MM.1S (cell line): Measurements from ENCODE around the gene NUP35.
A peak's percentile ranks its signal among the peaks of the same experiment; 100 is the strongest.

ENCODE experiments used
- DNase-seq: peaks from one replicate; pipeline ENCODE4 v3.0.0-alpha.2; 2015
- H2AFZ ChIP-seq: fragments of 300-600 bp; sonication (generic); 2 replicates; pipeline ENCODE4 v1.6.0; 2016; ENCODE audit warnings: antibody characterized with exemption, low read length
- H3F3A ChIP-seq: fragments of 300-600 bp; sonication (generic); 2 replicates; pipeline ENCODE4 v1.6.1; 2016; ENCODE audit warnings: mild to moderate bottlenecking, antibody characterized with exemption, low read length, moderate library complexity, mixed read lengths; ENCODE audit not compliant: insufficient read depth
- H3K27ac ChIP-seq: fragments of 300-600 bp; sonication (generic); 2 replicates; pipeline ENCODE4 v1.5.1; 2016; ENCODE audit warnings: mild to moderate bottlenecking, low read length
- H3K27me3 ChIP-seq: fragments of 300-600 bp; sonication (generic); replicated peaks from 2 replicates; pipeline ENCODE4 v1.6.0; 2016; ENCODE audit warnings: low read length; ENCODE audit not compliant: insufficient read depth
- H3K36me3 ChIP-seq: fragments of 300-600 bp; sonication (generic); replicated peaks from 2 replicates; pipeline ENCODE4 v1.6.1; 2016; ENCODE audit warnings: mild to moderate bottlenecking, low read length, mixed read lengths; ENCODE audit not compliant: insufficient read depth
- H3K4me1 ChIP-seq: fragments of 300-600 bp; sonication (generic); 2 replicates; pipeline ENCODE4 v1.6.1; 2016; ENCODE audit warnings: low read length, mixed read lengths
- H3K4me2 ChIP-seq: fragments of 300-600 bp; sonication (generic); 2 replicates; pipeline ENCODE4 v1.6.0; 2016; ENCODE audit warnings: low read depth, low read length
- H3K4me3 ChIP-seq: fragments of 300-600 bp; sonication (generic); 2 replicates; pipeline ENCODE4 v1.5.1; 2016; ENCODE audit warnings: low read length, mixed read lengths
- H3K79me2 ChIP-seq: fragments of 300-600 bp; sonication (generic); 2 replicates; pipeline ENCODE4 v1.6.1; 2016; ENCODE audit warnings: mixed run types, low read length, mixed read lengths
- H3K9ac ChIP-seq: fragments of 300-600 bp; sonication (generic); 2 replicates; pipeline ENCODE4 v1.6.1; 2016; ENCODE audit warnings: low read length, mixed read lengths
- H3K9me2 ChIP-seq: fragments of 300-600 bp; sonication (generic); replicated peaks from 2 replicates; pipeline ENCODE4 v1.6.1; 2016; ENCODE audit warnings: mild to moderate bottlenecking, low read length, mixed read lengths; ENCODE audit not compliant: insufficient read depth
- H3K9me3 ChIP-seq: fragments of 300-600 bp; sonication (generic); replicated peaks from 2 replicates; pipeline ENCODE4 v1.6.1; 2016; ENCODE audit warnings: mild to moderate bottlenecking, low read length, mixed read lengths; ENCODE audit not compliant: insufficient read depth
- H4K20me1 ChIP-seq: fragments of 300-600 bp; sonication (generic); 2 replicates; pipeline ENCODE4 v1.6.1; 2016; ENCODE audit warnings: mild to moderate bottlenecking, low read length, moderate library complexity, mixed read lengths; ENCODE audit not compliant: insufficient read depth
- EZH2 ChIP-seq: fragments of 300-600 bp; sonication (generic); optimal IDR thresholded peaks from 2 replicates; pipeline ENCODE3; 2017; ENCODE audit warnings: low read depth, mild to moderate bottlenecking, antibody characterized with exemption, low read length, mixed read lengths
- EZH2phosphoT487 ChIP-seq: fragments of 300-600 bp; sonication (generic); IDR thresholded peaks from 2 replicates; pipeline ENCODE4 v1.6.1; 2018; ENCODE audit warnings: antibody characterized with exemption, low read length
- TF ChIP-seq, protein P1 (sequence below): fragments of 300-600 bp; sonication (generic); IDR thresholded peaks from 2 replicates; pipeline ENCODE4 v1.5.1; 2016; ENCODE audit warnings: antibody characterized with exemption, low read length, mixed read lengths

The NUP35 gene

DNA sequence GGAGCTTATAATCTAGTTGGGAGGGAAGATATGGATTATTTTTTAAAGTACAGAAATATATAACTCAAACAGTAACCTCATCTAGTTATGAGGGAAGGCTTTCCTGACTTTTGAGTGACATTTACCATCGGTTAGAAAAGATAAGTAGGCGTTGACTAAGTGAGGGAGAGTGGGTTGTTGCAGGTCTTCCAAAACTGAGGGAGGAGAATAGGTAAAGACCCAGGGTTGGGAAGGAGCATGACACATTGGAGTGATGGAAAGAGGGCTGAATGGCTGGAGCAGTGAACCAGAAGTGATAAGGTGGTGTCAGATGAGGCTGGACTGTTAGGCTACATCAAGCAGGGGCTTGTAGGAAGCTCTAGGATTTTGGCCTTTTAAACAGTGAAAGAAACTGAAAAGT is 10.6 kb upstream of the NUP35 start:
- no peak overlapping the region for H3K9ac ChIP-seq
- no peak overlapping the region for H2AFZ ChIP-seq
- H4K20me1 ChIP-seq, result no peaks in the 10 kb centered on the region
- H3K27ac ChIP-seq, result no peak overlapping the region
- DNase-seq, result no peak
- no peaks in the 10 kb centered on the region for H3K36me3 ChIP-seq
- H3K79me2 ChIP-seq, result no peaks in the 10 kb centered on the region
- no peaks in the 10 kb centered on the region for H3K9me3 ChIP-seq
- H3K4me2 ChIP-seq, result no peak overlapping the region
- no peaks in the 10 kb centered on the region for H3F3A ChIP-seq
- TF ChIP-seq EZH2 (no peak), EZH2phosphoT487 (no peak)
- TF ChIP-seq, protein P1, sequence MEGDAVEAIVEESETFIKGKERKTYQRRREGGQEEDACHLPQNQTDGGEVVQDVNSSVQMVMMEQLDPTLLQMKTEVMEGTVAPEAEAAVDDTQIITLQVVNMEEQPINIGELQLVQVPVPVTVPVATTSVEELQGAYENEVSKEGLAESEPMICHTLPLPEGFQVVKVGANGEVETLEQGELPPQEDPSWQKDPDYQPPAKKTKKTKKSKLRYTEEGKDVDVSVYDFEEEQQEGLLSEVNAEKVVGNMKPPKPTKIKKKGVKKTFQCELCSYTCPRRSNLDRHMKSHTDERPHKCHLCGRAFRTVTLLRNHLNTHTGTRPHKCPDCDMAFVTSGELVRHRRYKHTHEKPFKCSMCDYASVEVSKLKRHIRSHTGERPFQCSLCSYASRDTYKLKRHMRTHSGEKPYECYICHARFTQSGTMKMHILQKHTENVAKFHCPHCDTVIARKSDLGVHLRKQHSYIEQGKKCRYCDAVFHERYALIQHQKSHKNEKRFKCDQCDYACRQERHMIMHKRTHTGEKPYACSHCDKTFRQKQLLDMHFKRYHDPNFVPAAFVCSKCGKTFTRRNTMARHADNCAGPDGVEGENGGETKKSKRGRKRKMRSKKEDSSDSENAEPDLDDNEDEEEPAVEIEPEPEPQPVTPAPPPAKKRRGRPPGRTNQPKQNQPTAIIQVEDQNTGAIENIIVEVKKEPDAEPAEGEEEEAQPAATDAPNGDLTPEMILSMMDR, result no peak
- no peaks in the 10 kb centered on the region for H3K4me1 ChIP-seq
- no peak overlapping the region for H3K4me3 ChIP-seq
- no peaks in the 10 kb centered on the region for H3K27me3 ChIP-seq
- no peaks in the 10 kb centered on the region for H3K9me2 ChIP-seq

DNA sequence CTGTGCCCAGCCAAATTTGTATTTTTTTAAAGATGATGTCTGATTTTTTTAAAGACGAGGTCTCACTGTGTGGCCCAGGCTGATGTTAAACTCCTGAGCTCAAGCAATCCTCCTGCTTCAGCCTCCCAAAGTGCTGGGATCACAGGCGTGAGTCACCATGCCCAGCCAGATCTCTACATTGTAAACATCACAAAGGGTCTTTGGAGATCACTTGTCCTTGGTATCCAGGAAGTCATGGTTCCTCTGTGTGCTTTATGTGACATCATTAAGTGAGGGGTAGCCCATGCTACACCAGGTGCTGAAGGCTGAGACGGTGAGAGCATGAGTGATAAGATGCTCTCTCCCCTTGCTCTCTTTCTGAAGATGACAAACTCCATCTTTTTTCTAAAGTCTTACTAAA is 7.0 kb upstream of the NUP35 start:
- H3F3A ChIP-seq, result no peaks in the 10 kb centered on the region

DNA sequence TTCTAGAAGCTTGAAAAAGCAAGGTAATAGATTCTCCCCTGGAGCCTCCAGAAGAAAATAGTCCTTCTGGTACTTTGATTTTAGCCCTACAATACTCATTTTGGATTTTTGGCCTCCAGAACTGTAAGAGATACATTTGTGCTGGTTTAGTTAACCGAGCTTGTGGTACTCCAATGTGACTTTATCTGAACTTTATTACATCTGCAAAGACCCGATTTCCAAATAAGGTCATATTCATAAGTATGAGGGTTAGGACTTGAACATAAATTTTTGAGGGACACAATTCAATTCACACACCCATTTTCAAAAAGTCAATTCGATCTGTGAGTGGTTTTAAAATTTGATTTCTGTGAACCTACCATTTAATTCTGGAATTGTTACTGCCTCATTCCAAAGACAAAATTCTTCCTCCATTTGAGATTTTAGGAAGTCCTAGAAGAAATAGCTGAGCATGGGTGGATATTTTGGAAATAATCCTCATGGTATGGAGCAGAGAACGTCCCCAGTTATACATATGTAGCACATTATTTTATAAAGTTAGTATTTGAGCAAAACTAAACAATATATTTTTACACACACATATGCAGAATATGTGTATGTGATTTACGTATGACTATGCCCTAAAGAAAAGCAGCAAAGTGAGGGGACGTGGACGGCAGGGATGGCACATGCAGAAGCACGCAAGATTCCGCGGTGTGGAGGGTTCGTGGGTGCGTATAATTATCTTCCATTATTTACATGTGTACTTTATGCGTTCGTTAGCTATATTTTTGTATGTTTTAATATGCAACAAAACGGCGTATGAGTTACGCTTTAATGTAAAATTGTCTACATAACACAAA is 905 bp upstream of the NUP35 start:
- Histone ChIP-seq H3K4me1 (peaks cover 10% of the 10 kb centered on the region; the same call in 1 of the 2 replicates), H3K4me3 (peak overlapping the region; percentile 78), H3K36me3 (no peaks in the 10 kb centered on the region), H3K27ac (peak overlapping the region; percentile 82; the same call in 1 of the 2 replicates), H2AFZ (peak overlapping the region; percentile 76), H3K27me3 (no peaks in the 10 kb centered on the region), H3F3A (peaks cover 9% of the 10 kb centered on the region; the same call in 1 of the 2 replicates), H4K20me1 (no peaks in the 10 kb centered on the region), H3K9ac (peak overlapping the region; percentile 67), H3K4me2 (peak overlapping the region; percentile 48), H3K9me3 (no peaks in the 10 kb centered on the region), H3K79me2 (peaks cover 37% of the 10 kb centered on the region), H3K9me2 (no peaks in the 10 kb centered on the region)
- no peak for DNase-seq
- TF ChIP-seq, protein P1, result no peak
- TF ChIP-seq EZH2phosphoT487, result no peak
- TF ChIP-seq EZH2, result no peak

More for the DNA sequence above, 7.0 kb upstream of the NUP35 start:
- H2AFZ ChIP-seq, result no peak overlapping the region
- no peaks in the 10 kb centered on the region for H3K9me2 ChIP-seq
- H3K4me3 ChIP-seq, result no peak overlapping the region
- no peaks in the 10 kb centered on the region for H3K9me3 ChIP-seq
- no peak overlapping the region for H3K27ac ChIP-seq
- no peak overlapping the region for H3K4me2 ChIP-seq
- no peaks in the 10 kb centered on the region for H3K27me3 ChIP-seq
- H3K4me1 ChIP-seq, result no peaks in the 10 kb centered on the region
- no peak overlapping the region for H3K9ac ChIP-seq
- no peak for DNase-seq
- no peaks in the 10 kb centered on the region for H3K36me3 ChIP-seq
- no peaks in the 10 kb centered on the region for H4K20me1 ChIP-seq
- TF ChIP-seq EZH2phosphoT487 (no peak), EZH2 (no peak)
- TF ChIP-seq, protein P1, result no peak
- no peaks in the 10 kb centered on the region for H3K79me2 ChIP-seq
